GM23338 (cell line): ENCODE measurements around the gene LSM14A.

ENCODE experiments used
- CREB1 ChIP-seq: fragments of 250-450 bp; sonication (Bioruptor Pico); IDR thresholded peaks from 2 replicates; pipeline ENCODE4 v1.5.0; 2020; ENCODE audit warnings: low read depth, mild to moderate bottlenecking, moderate library complexity
- CTCF ChIP-seq, 2 experiments: fragments of 200-600 bp in 1 of 2; sonication (generic) in 1 of 2; conservative IDR thresholded peaks; 2 replicates each; pipeline versions ENCODE4 v1.5.1 to v1.6.1; 2016 to 2017; ENCODE audit warnings: antibody characterized with exemption in 2 of 2, low read depth in 2 of 2, mild to moderate bottlenecking in 2 of 2, moderate library complexity in 1 of 2
- ETS1 ChIP-seq: IDR thresholded peaks from 2 replicates; pipeline ENCODE4 v1.6.1; 2016; ENCODE audit warnings: antibody characterized with exemption
- EZH2 ChIP-seq: fragments of 200-600 bp; sonication (generic); IDR thresholded peaks from one replicate; pipeline ENCODE4 v1.8.0; 2017; ENCODE audit warnings: antibody characterized with exemption, mild to moderate bottlenecking, low read depth; ENCODE audit not compliant: unreplicated experiment
- EZH2phosphoT487 ChIP-seq: fragments of 200-600 bp; sonication (generic); IDR thresholded peaks from one replicate; pipeline ENCODE4 v1.8.1; 2018; ENCODE audit warnings: antibody characterized with exemption; ENCODE audit not compliant: unreplicated experiment
- JUNB ChIP-seq: IDR thresholded peaks from one replicate; pipeline ENCODE4 v1.6.1; 2016; ENCODE audit warnings: antibody characterized with exemption; ENCODE audit not compliant: unreplicated experiment
- NANOG ChIP-seq: IDR thresholded peaks from 2 replicates; pipeline ENCODE4 v1.6.1; 2016; ENCODE audit warnings: antibody characterized with exemption, borderline replicate concordance
- POLR2AphosphoS5 ChIP-seq: IDR thresholded peaks from 2 replicates; pipeline ENCODE4 v1.6.1; 2016; ENCODE audit warnings: antibody characterized with exemption, low read depth
- REST ChIP-seq: IDR thresholded peaks from one replicate; pipeline ENCODE4 v1.6.1; 2018; ENCODE audit warnings: antibody characterized with exemption; ENCODE audit not compliant: unreplicated experiment
- STAT1 ChIP-seq: IDR thresholded peaks from one replicate; pipeline ENCODE4 v1.6.1; 2016; ENCODE audit warnings: antibody characterized with exemption; ENCODE audit not compliant: unreplicated experiment
- ZNF114 ChIP-seq: fragments of 250-450 bp; sonication (Bioruptor Pico); IDR thresholded peaks from 2 replicates; pipeline ENCODE4 v1.5.0; 2020; ENCODE audit warnings: mild to moderate bottlenecking, moderate library complexity
- TF ChIP-seq, protein P1 (sequence below): fragments of 250-450 bp; sonication (Bioruptor Pico); IDR thresholded peaks from 2 replicates; pipeline ENCODE4 v1.5.0; 2020; ENCODE audit warnings: mild to moderate bottlenecking, moderate library complexity

GRCh38 chr19:34128558-34129250, 43.6 kb upstream of the LSM14A start:
- TF ChIP-seq CTCF (conservative IDR thresholded peaks at IDR 0.05; ENCODE audit: low read depth in 2 of 2): no peak
- no peak for TF ChIP-seq REST
- TF ChIP-seq EZH2phosphoT487: no peak
- TF ChIP-seq EZH2: no peak
- no peak for TF ChIP-seq POLR2AphosphoS5
- TF ChIP-seq, protein P1, sequence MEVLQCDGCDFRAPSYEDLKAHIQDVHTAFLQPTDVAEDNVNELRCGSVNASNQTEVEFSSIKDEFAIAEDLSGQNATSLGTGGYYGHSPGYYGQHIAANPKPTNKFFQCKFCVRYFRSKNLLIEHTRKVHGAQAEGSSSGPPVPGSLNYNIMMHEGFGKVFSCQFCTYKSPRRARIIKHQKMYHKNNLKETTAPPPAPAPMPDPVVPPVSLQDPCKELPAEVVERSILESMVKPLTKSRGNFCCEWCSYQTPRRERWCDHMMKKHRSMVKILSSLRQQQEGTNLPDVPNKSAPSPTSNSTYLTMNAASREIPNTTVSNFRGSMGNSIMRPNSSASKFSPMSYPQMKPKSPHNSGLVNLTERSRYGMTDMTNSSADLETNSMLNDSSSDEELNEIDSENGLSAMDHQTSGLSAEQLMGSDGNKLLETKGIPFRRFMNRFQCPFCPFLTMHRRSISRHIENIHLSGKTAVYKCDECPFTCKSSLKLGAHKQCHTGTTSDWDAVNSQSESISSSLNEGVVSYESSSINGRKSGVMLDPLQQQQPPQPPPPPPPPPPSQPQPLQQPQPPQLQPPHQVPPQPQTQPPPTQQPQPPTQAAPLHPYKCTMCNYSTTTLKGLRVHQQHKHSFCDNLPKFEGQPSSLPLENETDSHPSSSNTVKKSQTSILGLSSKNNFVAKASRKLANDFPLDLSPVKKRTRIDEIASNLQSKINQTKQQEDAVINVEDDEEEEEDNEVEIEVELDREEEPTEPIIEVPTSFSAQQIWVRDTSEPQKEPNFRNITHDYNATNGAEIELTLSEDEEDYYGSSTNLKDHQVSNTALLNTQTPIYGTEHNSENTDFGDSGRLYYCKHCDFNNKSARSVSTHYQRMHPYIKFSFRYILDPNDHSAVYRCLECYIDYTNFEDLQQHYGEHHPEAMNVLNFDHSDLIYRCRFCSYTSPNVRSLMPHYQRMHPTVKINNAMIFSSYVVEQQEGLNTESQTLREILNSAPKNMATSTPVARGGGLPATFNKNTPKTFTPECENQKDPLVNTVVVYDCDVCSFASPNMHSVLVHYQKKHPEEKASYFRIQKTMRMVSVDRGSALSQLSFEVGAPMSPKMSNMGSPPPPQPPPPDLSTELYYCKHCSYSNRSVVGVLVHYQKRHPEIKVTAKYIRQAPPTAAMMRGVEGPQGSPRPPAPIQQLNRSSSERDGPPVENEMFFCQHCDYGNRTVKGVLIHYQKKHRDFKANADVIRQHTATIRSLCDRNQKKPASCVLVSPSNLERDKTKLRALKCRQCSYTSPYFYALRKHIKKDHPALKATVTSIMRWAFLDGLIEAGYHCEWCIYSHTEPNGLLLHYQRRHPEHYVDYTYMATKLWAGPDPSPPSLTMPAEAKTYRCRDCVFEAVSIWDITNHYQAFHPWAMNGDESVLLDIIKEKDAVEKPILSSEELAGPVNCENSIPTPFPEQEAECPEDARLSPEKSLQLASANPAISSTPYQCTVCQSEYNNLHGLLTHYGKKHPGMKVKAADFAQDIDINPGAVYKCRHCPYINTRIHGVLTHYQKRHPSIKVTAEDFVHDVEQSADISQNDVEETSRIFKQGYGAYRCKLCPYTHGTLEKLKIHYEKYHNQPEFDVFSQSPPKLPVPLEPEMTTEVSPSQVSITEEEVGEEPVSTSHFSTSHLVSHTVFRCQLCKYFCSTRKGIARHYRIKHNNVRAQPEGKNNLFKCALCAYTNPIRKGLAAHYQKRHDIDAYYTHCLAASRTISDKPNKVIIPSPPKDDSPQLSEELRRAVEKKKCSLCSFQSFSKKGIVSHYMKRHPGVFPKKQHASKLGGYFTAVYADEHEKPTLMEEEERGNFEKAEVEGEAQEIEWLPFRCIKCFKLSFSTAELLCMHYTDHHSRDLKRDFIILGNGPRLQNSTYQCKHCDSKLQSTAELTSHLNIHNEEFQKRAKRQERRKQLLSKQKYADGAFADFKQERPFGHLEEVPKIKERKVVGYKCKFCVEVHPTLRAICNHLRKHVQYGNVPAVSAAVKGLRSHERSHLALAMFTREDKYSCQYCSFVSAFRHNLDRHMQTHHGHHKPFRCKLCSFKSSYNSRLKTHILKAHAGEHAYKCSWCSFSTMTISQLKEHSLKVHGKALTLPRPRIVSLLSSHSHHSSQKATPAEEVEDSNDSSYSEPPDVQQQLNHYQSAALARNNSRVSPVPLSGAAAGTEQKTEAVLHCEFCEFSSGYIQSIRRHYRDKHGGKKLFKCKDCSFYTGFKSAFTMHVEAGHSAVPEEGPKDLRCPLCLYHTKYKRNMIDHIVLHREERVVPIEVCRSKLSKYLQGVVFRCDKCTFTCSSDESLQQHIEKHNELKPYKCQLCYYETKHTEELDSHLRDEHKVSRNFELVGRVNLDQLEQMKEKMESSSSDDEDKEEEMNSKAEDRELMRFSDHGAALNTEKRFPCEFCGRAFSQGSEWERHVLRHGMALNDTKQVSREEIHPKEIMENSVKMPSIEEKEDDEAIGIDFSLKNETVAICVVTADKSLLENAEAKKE (CRISPR knock-in tag): no peak
- TF ChIP-seq STAT1: no peak
- no peak for TF ChIP-seq CREB1 (CRISPR knock-in tag)
- TF ChIP-seq ZNF114 (CRISPR knock-in tag): no peak
- no peak for TF ChIP-seq JUNB
- no peak for TF ChIP-seq NANOG
- no peak for TF ChIP-seq ETS1
